HEK293T (cell line): ENCODE results near the gene ARX.

Experiments
- CTBP1 ChIP-seq: fragments of 450-650 bp; IDR thresholded peaks from 2 replicates; pipeline ENCODE4 v1.6.1; 2016; ENCODE audit warnings: borderline replicate concordance
- FOXK2 ChIP-seq: fragments of 450-650 bp; IDR thresholded peaks from 2 replicates; pipeline ENCODE4 v1.6.1; 2016; ENCODE audit warnings: mild to moderate bottlenecking
- FOXM1 ChIP-seq: fragments of 450-650 bp; IDR thresholded peaks from 2 replicates; pipeline ENCODE4 v1.6.1; 2017; ENCODE audit warnings: mild to moderate bottlenecking, borderline replicate concordance
- L3MBTL2 ChIP-seq: fragments of 450-650 bp; conservative IDR thresholded peaks from 2 replicates; pipeline ENCODE4 v1.6.1; 2016; ENCODE audit warnings: mild to moderate bottlenecking
- NFRKB ChIP-seq: fragments of 450-650 bp; IDR thresholded peaks from 2 replicates; pipeline ENCODE4 v1.6.1; 2016; ENCODE audit warnings: mild to moderate bottlenecking, moderate library complexity
- SP1 ChIP-seq: fragments of 450-650 bp; IDR thresholded peaks from 2 replicates; pipeline ENCODE4 v1.6.1; 2017

DNA sequence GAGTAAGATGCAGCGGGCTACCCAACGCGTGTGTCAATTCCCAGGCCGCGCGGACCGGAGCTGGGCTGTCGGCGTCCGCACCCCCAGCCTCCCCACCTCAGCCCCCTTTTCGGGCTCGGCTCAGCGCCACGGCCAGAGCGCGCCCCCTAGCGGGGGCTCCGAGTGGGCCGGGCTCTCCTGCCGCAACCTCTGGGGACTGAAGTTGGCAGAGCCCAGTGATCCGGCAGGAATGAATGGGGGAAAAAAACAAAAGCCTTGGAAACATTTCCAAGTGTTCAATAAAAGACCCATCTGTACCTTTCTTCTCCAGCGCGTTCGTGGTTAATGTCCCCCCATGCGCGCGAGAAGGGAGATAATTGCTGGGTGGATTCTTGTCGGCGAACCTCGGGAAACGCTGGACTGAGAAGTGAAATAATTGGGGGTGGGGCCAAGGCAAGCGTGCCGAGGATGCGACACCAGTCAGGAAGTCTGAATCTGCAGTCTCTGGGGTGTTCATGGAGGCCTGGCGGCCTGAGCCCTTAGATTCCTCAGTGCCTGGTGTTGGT is 5.2 kb upstream of the ARX start:
- TF ChIP-seq CTBP1 (no peak), L3MBTL2 (no peak), SP1 (no peak), FOXM1 (no peak), NFRKB (no peak), FOXK2 (no peak)
